Spleen (tissue), 11 donors: ENCODE results near the gene CIAPIN1. TPM values are rescaled to one million over a fixed set of nuclear protein-coding genes. Genes with fewer than 3 reads are reported as not detected.

Experiments used
- DNase-seq: peaks from one replicate; pipeline ENCODE4 v3.0.0-alpha.2; 2020
- H3K27ac ChIP-seq, 8 donors: fragments of 200-600 bp; sonication (generic) in 7 of 8; 1 replicate in 4 of 8; 2 replicates in 4 of 8; pipeline versions ENCODE4 v1.5.0 to v1.8.0; 2016 to 2021; ENCODE audit warnings: inconsistent platforms in 4 of 8, mild to moderate bottlenecking in 4 of 8, moderate library complexity in 1 of 8
- H3K27me3 ChIP-seq, 7 donors: fragments of 200-600 bp; sonication (generic) in 6 of 7; replicated peaks in 1 of 7; 1 replicate in 4 of 7; 2 replicates in 3 of 7; pipeline versions ENCODE4 v1.5.0 to v1.8.0; 2016 to 2021; ENCODE audit warnings: inconsistent platforms in 3 of 7, mild to moderate bottlenecking in 1 of 7
- H3K36me3 ChIP-seq, 6 donors: fragments of 200-600 bp; sonication (generic) in 5 of 6; 1 replicate in 4 of 6; 2 replicates in 2 of 6; pipeline versions ENCODE4 v1.5.0 to v1.8.0; 2016 to 2021; ENCODE audit warnings: inconsistent platforms in 2 of 6
- H3K4me1 ChIP-seq, 6 donors: fragments of 200-600 bp; sonication (generic) in 5 of 6; 1 replicate in 3 of 6; 2 replicates in 3 of 6; pipeline versions ENCODE4 v1.5.0 to v1.8.0; 2016 to 2021; ENCODE audit warnings: inconsistent platforms in 3 of 6
- H3K4me3 ChIP-seq, 8 donors: fragments of 200-600 bp; sonication (generic) in 7 of 8; 1 replicate in 4 of 8; 2 replicates in 4 of 8; pipeline versions ENCODE4 v1.5.0 to v1.8.0; 2016 to 2021; ENCODE audit warnings: inconsistent platforms in 4 of 8, mild to moderate bottlenecking in 4 of 8, moderate library complexity in 2 of 8
- H3K9me3 ChIP-seq, 8 donors: fragments of 200-600 bp; sonication (generic) in 7 of 8; 1 replicate in 4 of 8; 2 replicates in 4 of 8; pipeline versions ENCODE4 v1.5.0 to v1.8.0; 2016 to 2021; ENCODE audit warnings: inconsistent platforms in 4 of 8
- CTCF ChIP-seq, 11 experiments: fragments of 200-600 bp in 7 of 11; fragments of 450-650 bp in 4 of 11; sonication (generic) in 4 of 11; IDR thresholded peaks in 8 of 11; conservative IDR thresholded peaks in 3 of 11; 1 replicate in 7 of 11; 2 replicates in 4 of 11; pipeline versions ENCODE4 v1.4.0 to v1.8.0; 2016 to 2021; ENCODE audit warnings: antibody characterized with exemption in 11 of 11, inconsistent platforms in 4 of 11, mild to moderate bottlenecking in 1 of 11
- POLR2A ChIP-seq, 3 donors: fragments of 450-650 bp; IDR thresholded peaks; one replicate each; pipeline ENCODE4 v1.5.1; 2017; ENCODE audit warnings: antibody characterized with exemption in 3 of 3, mild to moderate bottlenecking in 1 of 3
- POLR2AphosphoS5 ChIP-seq, 3 donors: sonication (generic); formaldehyde crosslinking; IDR thresholded peaks; one replicate each; pipeline ENCODE4 v1.5.1; 2017; ENCODE audit warnings: antibody characterized with exemption in 3 of 3
- WGBS, 5 donors: extraction: QIAGEN DNeasy Blood & Tissue Kit in 3 of 5; methylation state at CpG; one replicate each; pipeline versions ENCODE4 v1.1.5 to v1.1.7; 2013 to 2018; 5-methylcytosine and 5-hydroxymethylcytosine counted together
- intact Hi-C: fragments of 100-400 bp; cut with DNase I; formaldehyde crosslinking; loops from one replicate; pipeline ENCODE4 v1.15.0; 2023; ENCODE audit warnings: low total_unique reads
- polyA plus RNA-seq, 3 donors: library from polyadenylated mRNA; stranded (reverse); fragments of 200-250 nt; gene quantifications; one replicate each; pipeline ENCODE4 v1.2.1, GENCODE V29; 2013
- total RNA-seq, 7 donors: library from RNA; depleted of rRNA in 3 of 7; stranded (reverse); fragments of >200 nt in 3 of 7; fragmentation: NEBNext Ultra II Directional in 4 of 7; extraction: Animal tissue kit (Norgen Biotek cat#: 25700) in 4 of 7; gene quantifications; one replicate each; pipeline versions ENCODE4 v1.1.0 to v1.2.1, GENCODE V29; 2016 to 2021
- donor health status: healthy with polysubstance abuse.
- donor health status: DM: no; HTN: no; CAD: no; lungs with moderate emphysema.
- donor health status: DM: no; HTN: no; CAD: no.
- donor health status: Bipolar disorder and iron deficiency.
- donor health status: healthy.
- donor health status: DM: no; HTN: no; CAD: no.
- donor health status: DM: yes; HTN: yes; CAD: no.

CIAPIN1 gene
- total and polyA plus RNA-seq, 10 donors = 19.6 to 39.8 (median 28.7) TPM

GRCh38 chr16:57471852-57472664 lies 24.9 kb upstream of the CIAPIN1 start:
- WGBS, 5 donors = 62 to 77% (median 67%) methylated on average over 10 of the region's 10 CpGs
- intact Hi-C loops = no loop called here
- peak; percentile 72 for DNase-seq

GRCh38 chr16:57471209-57471608 lies 24.0 kb upstream of the CIAPIN1 start:
- Histone ChIP-seq H3K27me3 (no peaks in the 10 kb centered on the region), H3K4me1 (peaks cover 9 to 71% (median 45%) of the 10 kb centered on the region in 6 donors), H3K9me3 (no peaks in the 10 kb centered on the region), H3K27ac (peak overlapping the region in 5 of 8 donors; percentile 7 to 78 (median 62)), H3K36me3 (peaks cover 0 to 90% (median 65%) of the 10 kb centered on the region in 6 donors), H3K4me3 (no peak overlapping the region)
- intact Hi-C loops = no loop called here
- 92 to 100% (median 100%) methylated on average over 1 of the region's 1 CpG for WGBS, 5 donors
- TF ChIP-seq POLR2A (IDR thresholded peaks at IDR 0.05) (no peak), POLR2AphosphoS5 (IDR thresholded peaks at IDR 0.05) (no peak), CTCF (IDR thresholded peaks at IDR 0.05 in 8 of 11, conservative IDR thresholded peaks at IDR 0.05 in 3 of 11) (no peak)
- no peak for DNase-seq

More at GRCh38 chr16:57471852-57472664, 24.9 kb upstream of the CIAPIN1 start:
- H3K27me3 ChIP-seq = no peaks in the 10 kb centered on the region
- peak overlapping the region in 6 of 8 donors; percentile 20 to 78 (median 64) for H3K27ac ChIP-seq
- H3K4me1 ChIP-seq = peaks cover 11 to 76% (median 51%) of the 10 kb centered on the region in 6 donors
- H3K9me3 ChIP-seq = no peaks in the 10 kb centered on the region
- TF ChIP-seq CTCF (IDR thresholded peaks at IDR 0.05 in 8 of 11, conservative IDR thresholded peaks at IDR 0.05 in 3 of 11) = no peak
- peak; percentile 7 to 51 (median 40) for TF ChIP-seq POLR2AphosphoS5 (IDR thresholded peaks at IDR 0.05)
- no peak for TF ChIP-seq POLR2A (IDR thresholded peaks at IDR 0.05)
- H3K4me3 ChIP-seq = no peak overlapping the region
- H3K36me3 ChIP-seq = peaks cover 0 to 82% (median 57%) of the 10 kb centered on the region in 6 donors

- intact Hi-C loops = no loop called here
- Histone ChIP-seq H3K4me1 (peaks cover 4 to 71% (median 41%) of the 10 kb centered on the region in 6 donors), H3K27ac (peak overlapping the region in 7 of 8 donors; percentile 7 to 78 (median 53)), H3K27me3 (no peaks in the 10 kb centered on the region), H3K36me3 (peaks cover 0 to 95% (median 70%) of the 10 kb centered on the region in 6 donors), H3K4me3 (no peak overlapping the region), H3K9me3 (no peaks in the 10 kb centered on the region)
- DNase-seq = peak; percentile 81
- TF ChIP-seq POLR2A (IDR thresholded peaks at IDR 0.05) = no peak
- peak in 2 of 3 donors; percentile 68 to 70 for TF ChIP-seq POLR2AphosphoS5 (IDR thresholded peaks at IDR 0.05)
- no peak for TF ChIP-seq CTCF (IDR thresholded peaks at IDR 0.05 in 8 of 11, conservative IDR thresholded peaks at IDR 0.05 in 3 of 11)
- WGBS, 5 donors = 37 to 74% (median 39%) methylated on average over 6 of the region's 6 CpGs
These were observed 23.5 kb upstream of the CIAPIN1 start for GRCh38 chr16:57470711-57471110.

GRCh38 chr16:57469917-57470470 lies 22.8 kb upstream of the CIAPIN1 start:
- H3K4me1 ChIP-seq = peaks cover 4 to 71% (median 41%) of the 10 kb centered on the region in 6 donors
- H3K27ac ChIP-seq = peak overlapping the region in 7 of 8 donors; percentile 7 to 78 (median 53)
- TF ChIP-seq CTCF (IDR thresholded peaks at IDR 0.05 in 8 of 11, conservative IDR thresholded peaks at IDR 0.05 in 3 of 11) = no peak
- no peak for TF ChIP-seq POLR2A (IDR thresholded peaks at IDR 0.05)
- no peak for TF ChIP-seq POLR2AphosphoS5 (IDR thresholded peaks at IDR 0.05)
- peak; percentile 35 for DNase-seq
- no peaks in the 10 kb centered on the region for H3K9me3 ChIP-seq
- no peaks in the 10 kb centered on the region for H3K27me3 ChIP-seq
- intact Hi-C loops = loop anchor here (10.0 kb wide), 1 partner anchor 45 kb away; no protein-coding TSS in a partner anchor
- peaks cover 0 to 100% (median 73%) of the 10 kb centered on the region in 6 donors for H3K36me3 ChIP-seq
- peak overlapping the region in 1 of 8 donors; percentile 1 for H3K4me3 ChIP-seq
- 86 to 94% (median 87%) methylated on average over 8 to 9 of the region's 9 CpGs for WGBS, 5 donors
